A549 (cell line): ENCODE results near the gene SAMD8. TPM values are rescaled to one million over a fixed set of nuclear protein-coding genes. Genes with fewer than 3 reads are reported as not detected.

Experiments
- CBX2 ChIP-seq: fragments of 200-600 bp; sonication (generic); IDR thresholded peaks from 2 replicates; pipeline ENCODE4 v1.6.1; 2016; ENCODE audit warnings: low read depth, mild to moderate bottlenecking, borderline replicate concordance
- E2F6 ChIP-seq: IDR thresholded peaks from 2 replicates; pipeline ENCODE4 v1.6.1; 2012; ENCODE audit warnings: low read depth, borderline replicate concordance
- ESRRA ChIP-seq: fragments of 150-350 bp; IDR thresholded peaks from 2 replicates; pipeline ENCODE4 v1.6.1; 2014; ENCODE audit warnings: mild to moderate bottlenecking, low read length, borderline replicate concordance
- FOXS1 ChIP-seq: fragments of 250-450 bp; sonication (Bioruptor Pico); IDR thresholded peaks from 2 replicates; pipeline ENCODE4 v1.5.0; 2020; ENCODE audit warnings: mild to moderate bottlenecking, moderate library complexity
- HDAC2 ChIP-seq: fragments of 200-600 bp; sonication (generic); IDR thresholded peaks from 2 replicates; pipeline ENCODE4 v1.6.1; 2016
- HEYL ChIP-seq: fragments of 250-450 bp; sonication (Bioruptor Pico); IDR thresholded peaks from 2 replicates; pipeline ENCODE4 v1.8.0; 2021; ENCODE audit warnings: mild to moderate bottlenecking, moderate library complexity
- HOXB13 ChIP-seq: fragments of 250-450 bp; sonication (Bioruptor Pico); IDR thresholded peaks from 2 replicates; pipeline ENCODE4 v1.5.0; 2020; ENCODE audit warnings: low read depth, mild to moderate bottlenecking, moderate library complexity
- HOXB5 ChIP-seq: fragments of 250-450 bp; sonication (Bioruptor Pico); IDR thresholded peaks from 2 replicates; pipeline ENCODE4 v1.5.0; 2020; ENCODE audit warnings: mild to moderate bottlenecking, moderate library complexity
- JUNB ChIP-seq: fragments of >200 bp; sonication (Bioruptor Twin); formaldehyde crosslinking; IDR thresholded peaks from 2 replicates; pipeline ENCODE4 v1.6.1; 2016
- NFE2L2 ChIP-seq: fragments of 150-350 bp; conservative IDR thresholded peaks from 2 replicates; pipeline ENCODE4 v1.6.1; 2014; ENCODE audit warnings: low read length
- POLR2AphosphoS2 ChIP-seq: conservative IDR thresholded peaks from 2 replicates; pipeline ENCODE4 v1.6.1; 2012; ENCODE audit warnings: low read length, improper control_type of control experiment, inconsistent platforms
- RAD21 ChIP-seq, 2 experiments: fragments of >200 bp in 1 of 2; sonication (Bioruptor Twin) in 1 of 2; formaldehyde crosslinking in 1 of 2; IDR thresholded peaks in 1 of 2; conservative IDR thresholded peaks in 1 of 2; 2 replicates in 1 of 2; 3 replicates in 1 of 2; pipeline ENCODE4 v1.6.1; 2012 to 2018; ENCODE audit warnings: inconsistent platforms in 1 of 2
- SMC3 ChIP-seq: fragments of >200 bp; sonication (Bioruptor Twin); formaldehyde crosslinking; IDR thresholded peaks from 3 replicates; pipeline ENCODE4 v1.6.1; 2018; ENCODE audit warnings: inconsistent platforms
- USF2 ChIP-seq: fragments of 450-650 bp; IDR thresholded peaks from 2 replicates; pipeline ENCODE4 v1.6.1; 2014; ENCODE audit warnings: antibody characterized with exemption
- ZNF302 ChIP-seq: fragments of 250-450 bp; sonication (Bioruptor Pico); IDR thresholded peaks from 2 replicates; pipeline ENCODE4 v1.9.0; 2021; ENCODE audit warnings: inconsistent platforms, mild to moderate bottlenecking, moderate library complexity
- polyA plus RNA-seq, 4 experiments: library from polyadenylated mRNA; depleted of rRNA in 3 of 4; stranded (reverse); fragments of >200 nt; fragmentation: RNase III in 1 of 4; extraction: RNeasy Plus Mini Kit Qiagen cat#74134 plus additional on column Dnase treatment in 1 of 4; gene quantifications; 2 replicates in 3 of 4; 3 replicates in 1 of 4; pipeline ENCODE4 v1.2.3, GENCODE V29; 2011 to 2017

SAMD8 gene
- polyA plus RNA-seq, 2 of the 4 experiments (the other 2 are of a cell fraction): 10.9 to 27.9 TPM

GRCh38 chr10:75230600-75231038, 119.2 kb downstream of the SAMD8 start (continued):
- TF ChIP-seq ESRRA (no peak), FOXS1 (CRISPR knock-in tag) (no peak), RAD21 (conservative IDR thresholded peaks at IDR 0.05 in 1 of 2, IDR thresholded peaks at IDR 0.05 in 1 of 2) (peak; percentile 61 to 66), CBX2 (no peak), E2F6 (no peak), NFE2L2 (no peak), HOXB5 (no peak), JUNB (no peak), HDAC2 (no peak), HOXB13 (CRISPR knock-in tag) (no peak), HEYL (CRISPR knock-in tag) (no peak), SMC3 (peak; percentile 81), USF2 (peak; percentile 62), ZNF302 (CRISPR knock-in tag) (no peak), POLR2AphosphoS2 (peak; percentile 86)

Other genes with a start within 250 kb of the SAMD8 start
- 262 and 285 TPM in 2 replicates for gene VDAC2, start 99.1 kb downstream of the SAMD8 start, polyA plus RNA-seq (2011; rRNA removed)
- 273 to 292 TPM (median 276 TPM) in 3 replicates for gene VDAC2, start 99.1 kb downstream of the SAMD8 start, polyA plus RNA-seq (2017; fragmentation: RNase III; extraction: RNeasy Plus Mini Kit Qiagen cat#74134 plus additional on column Dnase treatment)
- 9.5 and 9.8 TPM in 2 replicates for gene COMTD1, start 124.3 kb downstream of the SAMD8 start, polyA plus RNA-seq (2011; rRNA removed)
- gene COMTD1, start 124.3 kb downstream of the SAMD8 start, polyA plus RNA-seq (2017; fragmentation: RNase III; extraction: RNeasy Plus Mini Kit Qiagen cat#74134 plus additional on column Dnase treatment): 31.3 to 35.3 TPM (median 34.2 TPM) in 3 replicates